ENCODE results near the gene EVI5. TPM values are rescaled to one million over a fixed set of nuclear protein-coding genes. Genes with fewer than 3 reads are reported as not detected.

Gene EVI5
- total RNA-seq, 1 experiment from 2014 or later = 11.4 TPM

DNA sequence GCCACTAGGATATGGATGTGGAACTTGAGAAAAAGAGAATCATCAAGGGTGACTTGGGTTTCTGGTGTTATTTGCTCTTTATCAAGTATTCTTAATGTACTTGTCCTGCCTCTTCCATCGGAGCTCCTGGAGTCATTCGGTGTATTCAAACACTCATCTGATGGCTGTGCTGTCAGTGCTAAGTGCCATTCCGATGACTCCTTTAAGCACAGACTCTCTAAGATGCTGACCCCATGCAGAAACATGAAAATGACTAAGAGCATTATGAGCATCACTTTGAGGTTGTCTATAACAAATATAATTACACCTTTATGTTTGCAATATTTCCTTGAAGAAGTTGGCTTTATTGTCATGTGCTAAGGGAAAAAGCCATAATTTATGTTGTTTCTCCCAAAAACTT is 35.6 kb upstream of the EVI5 start:
- ChIA-PET CTCF (interaction anchor here (1.8 to 3.5 kb wide), 2 partner anchors 11 to 72 kb away, joined by 11 to 99 read pairs; partner anchors contain the start of gene RPL5), POLR2A (no interaction called here)
- no peaks in the 10 kb centered on the region for H3K36me3 Mint-ChIP-seq
- no peaks in the 10 kb centered on the region for H3K9me3 Mint-ChIP-seq
- H3K4me1 Mint-ChIP-seq = peaks cover 2% of the 10 kb centered on the region; the same call in 1 of the 2 replicates
- TF ChIP-seq, protein P1, sequence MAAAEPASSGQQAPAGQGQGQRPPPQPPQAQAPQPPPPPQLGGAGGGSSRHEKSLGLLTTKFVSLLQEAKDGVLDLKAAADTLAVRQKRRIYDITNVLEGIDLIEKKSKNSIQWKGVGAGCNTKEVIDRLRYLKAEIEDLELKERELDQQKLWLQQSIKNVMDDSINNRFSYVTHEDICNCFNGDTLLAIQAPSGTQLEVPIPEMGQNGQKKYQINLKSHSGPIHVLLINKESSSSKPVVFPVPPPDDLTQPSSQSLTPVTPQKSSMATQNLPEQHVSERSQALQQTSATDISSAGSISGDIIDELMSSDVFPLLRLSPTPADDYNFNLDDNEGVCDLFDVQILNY (CRISPR knock-in tag; IDR thresholded peaks at IDR 0.05) = no peak
- no peak for TF ChIP-seq NFATC4 (CRISPR knock-in tag; IDR thresholded peaks at IDR 0.05)
- DNase-seq (ENCODE audit: low spot score) (no peak), ATAC-seq (no peak)
- no peaks in the 10 kb centered on the region for H3K27me3 Mint-ChIP-seq (ENCODE audit: low read depth)
- no peak overlapping the region for H3K4me3 Mint-ChIP-seq
- no peak overlapping the region for H3K27ac Mint-ChIP-seq

DNA sequence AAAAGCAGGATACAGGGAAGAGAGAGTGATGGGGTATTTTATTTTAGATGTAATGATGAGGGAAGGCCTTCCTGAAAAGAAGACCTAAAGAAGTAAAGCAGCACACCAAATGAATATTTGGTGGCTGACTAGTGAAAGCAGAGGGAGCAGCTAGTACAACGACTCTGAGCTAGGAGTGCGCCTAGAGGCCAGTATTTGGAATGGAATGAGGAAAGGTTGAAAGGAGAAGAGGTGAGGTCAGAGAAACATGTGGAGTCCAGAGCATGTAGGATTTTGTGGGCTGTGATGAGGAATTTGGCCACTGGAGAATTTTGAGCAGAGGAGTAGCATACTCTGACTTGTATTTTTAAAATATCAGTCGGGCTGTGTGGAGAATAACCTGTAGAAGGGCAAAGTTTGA is 35.1 kb upstream of the EVI5 start:
- ATAC-seq (peak; percentile 53; the same call in 1 of the 2 replicates), DNase-seq (ENCODE audit: low spot score) (no peak)
- TF ChIP-seq, protein P2, sequence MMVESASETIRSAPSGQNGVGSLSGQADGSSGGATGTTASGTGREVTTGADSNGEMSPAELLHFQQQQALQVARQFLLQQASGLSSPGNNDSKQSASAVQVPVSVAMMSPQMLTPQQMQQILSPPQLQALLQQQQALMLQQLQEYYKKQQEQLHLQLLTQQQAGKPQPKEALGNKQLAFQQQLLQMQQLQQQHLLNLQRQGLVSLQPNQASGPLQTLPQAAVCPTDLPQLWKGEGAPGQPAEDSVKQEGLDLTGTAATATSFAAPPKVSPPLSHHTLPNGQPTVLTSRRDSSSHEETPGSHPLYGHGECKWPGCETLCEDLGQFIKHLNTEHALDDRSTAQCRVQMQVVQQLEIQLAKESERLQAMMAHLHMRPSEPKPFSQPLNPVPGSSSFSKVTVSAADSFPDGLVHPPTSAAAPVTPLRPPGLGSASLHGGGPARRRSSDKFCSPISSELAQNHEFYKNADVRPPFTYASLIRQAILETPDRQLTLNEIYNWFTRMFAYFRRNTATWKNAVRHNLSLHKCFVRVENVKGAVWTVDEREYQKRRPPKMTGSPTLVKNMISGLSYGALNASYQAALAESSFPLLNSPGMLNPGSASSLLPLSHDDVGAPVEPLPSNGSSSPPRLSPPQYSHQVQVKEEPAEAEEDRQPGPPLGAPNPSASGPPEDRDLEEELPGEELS (CRISPR knock-in tag; IDR thresholded peaks at IDR 0.05) = no peak
- TF ChIP-seq TCF7 (CRISPR knock-in tag; IDR thresholded peaks at IDR 0.05; ENCODE audit: low read depth) = no peak
- TF ChIP-seq OVOL2 (CRISPR knock-in tag; IDR thresholded peaks at IDR 0.05; ENCODE audit: borderline replicate concordance) = no peak
- no peak for TF ChIP-seq FOXP1 (CRISPR knock-in tag; IDR thresholded peaks at IDR 0.05; ENCODE audit: borderline replicate concordance)
- TF ChIP-seq NFE2L1 (CRISPR knock-in tag; IDR thresholded peaks at IDR 0.05) = no peak
- TF ChIP-seq JUN (CRISPR knock-in tag; IDR thresholded peaks at IDR 0.05) = no peak
- TF ChIP-seq ESRRA (CRISPR knock-in tag; IDR thresholded peaks at IDR 0.05; ENCODE audit: borderline replicate concordance) = no peak
- no peak for TF ChIP-seq ZNF219 (CRISPR knock-in tag; IDR thresholded peaks at IDR 0.05; ENCODE audit: borderline replicate concordance)
- TF ChIP-seq IRF2 (CRISPR knock-in tag; IDR thresholded peaks at IDR 0.05; ENCODE audit: borderline replicate concordance, low read depth) = no peak
- no peak for TF ChIP-seq ZNF396 (CRISPR knock-in tag; IDR thresholded peaks at IDR 0.05; ENCODE audit: borderline replicate concordance)
- TF ChIP-seq, protein P3, sequence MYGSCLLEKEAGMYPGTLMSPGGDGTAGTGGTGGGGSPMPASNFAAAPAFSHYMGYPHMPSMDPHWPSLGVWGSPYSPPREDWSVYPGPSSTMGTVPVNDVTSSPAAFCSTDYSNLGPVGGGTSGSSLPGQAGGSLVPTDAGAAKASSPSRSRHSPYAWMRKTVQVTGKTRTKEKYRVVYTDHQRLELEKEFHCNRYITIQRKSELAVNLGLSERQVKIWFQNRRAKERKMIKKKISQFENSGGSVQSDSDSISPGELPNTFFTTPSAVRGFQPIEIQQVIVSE (CRISPR knock-in tag; IDR thresholded peaks at IDR 0.05; ENCODE audit: borderline replicate concordance) = no peak
- TF ChIP-seq, protein P1 (CRISPR knock-in tag; IDR thresholded peaks at IDR 0.05) = no peak
- no peak for TF ChIP-seq GABPB1 (CRISPR knock-in tag; IDR thresholded peaks at IDR 0.05)
- TF ChIP-seq, protein P4, sequence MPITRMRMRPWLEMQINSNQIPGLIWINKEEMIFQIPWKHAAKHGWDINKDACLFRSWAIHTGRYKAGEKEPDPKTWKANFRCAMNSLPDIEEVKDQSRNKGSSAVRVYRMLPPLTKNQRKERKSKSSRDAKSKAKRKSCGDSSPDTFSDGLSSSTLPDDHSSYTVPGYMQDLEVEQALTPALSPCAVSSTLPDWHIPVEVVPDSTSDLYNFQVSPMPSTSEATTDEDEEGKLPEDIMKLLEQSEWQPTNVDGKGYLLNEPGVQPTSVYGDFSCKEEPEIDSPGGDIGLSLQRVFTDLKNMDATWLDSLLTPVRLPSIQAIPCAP (CRISPR knock-in tag; IDR thresholded peaks at IDR 0.05) = no peak
- TF ChIP-seq, protein P5, sequence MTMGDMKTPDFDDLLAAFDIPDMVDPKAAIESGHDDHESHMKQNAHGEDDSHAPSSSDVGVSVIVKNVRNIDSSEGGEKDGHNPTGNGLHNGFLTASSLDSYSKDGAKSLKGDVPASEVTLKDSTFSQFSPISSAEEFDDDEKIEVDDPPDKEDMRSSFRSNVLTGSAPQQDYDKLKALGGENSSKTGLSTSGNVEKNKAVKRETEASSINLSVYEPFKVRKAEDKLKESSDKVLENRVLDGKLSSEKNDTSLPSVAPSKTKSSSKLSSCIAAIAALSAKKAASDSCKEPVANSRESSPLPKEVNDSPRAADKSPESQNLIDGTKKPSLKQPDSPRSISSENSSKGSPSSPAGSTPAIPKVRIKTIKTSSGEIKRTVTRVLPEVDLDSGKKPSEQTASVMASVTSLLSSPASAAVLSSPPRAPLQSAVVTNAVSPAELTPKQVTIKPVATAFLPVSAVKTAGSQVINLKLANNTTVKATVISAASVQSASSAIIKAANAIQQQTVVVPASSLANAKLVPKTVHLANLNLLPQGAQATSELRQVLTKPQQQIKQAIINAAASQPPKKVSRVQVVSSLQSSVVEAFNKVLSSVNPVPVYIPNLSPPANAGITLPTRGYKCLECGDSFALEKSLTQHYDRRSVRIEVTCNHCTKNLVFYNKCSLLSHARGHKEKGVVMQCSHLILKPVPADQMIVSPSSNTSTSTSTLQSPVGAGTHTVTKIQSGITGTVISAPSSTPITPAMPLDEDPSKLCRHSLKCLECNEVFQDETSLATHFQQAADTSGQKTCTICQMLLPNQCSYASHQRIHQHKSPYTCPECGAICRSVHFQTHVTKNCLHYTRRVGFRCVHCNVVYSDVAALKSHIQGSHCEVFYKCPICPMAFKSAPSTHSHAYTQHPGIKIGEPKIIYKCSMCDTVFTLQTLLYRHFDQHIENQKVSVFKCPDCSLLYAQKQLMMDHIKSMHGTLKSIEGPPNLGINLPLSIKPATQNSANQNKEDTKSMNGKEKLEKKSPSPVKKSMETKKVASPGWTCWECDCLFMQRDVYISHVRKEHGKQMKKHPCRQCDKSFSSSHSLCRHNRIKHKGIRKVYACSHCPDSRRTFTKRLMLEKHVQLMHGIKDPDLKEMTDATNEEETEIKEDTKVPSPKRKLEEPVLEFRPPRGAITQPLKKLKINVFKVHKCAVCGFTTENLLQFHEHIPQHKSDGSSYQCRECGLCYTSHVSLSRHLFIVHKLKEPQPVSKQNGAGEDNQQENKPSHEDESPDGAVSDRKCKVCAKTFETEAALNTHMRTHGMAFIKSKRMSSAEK (CRISPR knock-in tag; IDR thresholded peaks at IDR 0.05; ENCODE audit: borderline replicate concordance) = no peak
- no peak for TF ChIP-seq SOX15 (CRISPR knock-in tag; IDR thresholded peaks at IDR 0.05)
- no peak for TF ChIP-seq KAT7 (CRISPR knock-in tag; IDR thresholded peaks at IDR 0.05; ENCODE audit: borderline replicate concordance)
- TF ChIP-seq NR2C2 (CRISPR knock-in tag; IDR thresholded peaks at IDR 0.05) = no peak
- TF ChIP-seq, protein P6, sequence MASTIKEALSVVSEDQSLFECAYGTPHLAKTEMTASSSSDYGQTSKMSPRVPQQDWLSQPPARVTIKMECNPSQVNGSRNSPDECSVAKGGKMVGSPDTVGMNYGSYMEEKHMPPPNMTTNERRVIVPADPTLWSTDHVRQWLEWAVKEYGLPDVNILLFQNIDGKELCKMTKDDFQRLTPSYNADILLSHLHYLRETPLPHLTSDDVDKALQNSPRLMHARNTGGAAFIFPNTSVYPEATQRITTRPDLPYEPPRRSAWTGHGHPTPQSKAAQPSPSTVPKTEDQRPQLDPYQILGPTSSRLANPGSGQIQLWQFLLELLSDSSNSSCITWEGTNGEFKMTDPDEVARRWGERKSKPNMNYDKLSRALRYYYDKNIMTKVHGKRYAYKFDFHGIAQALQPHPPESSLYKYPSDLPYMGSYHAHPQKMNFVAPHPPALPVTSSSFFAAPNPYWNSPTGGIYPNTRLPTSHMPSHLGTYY (CRISPR knock-in tag; IDR thresholded peaks at IDR 0.05) = no peak
- ChIA-PET POLR2A (no interaction called here), CTCF (interaction anchor here (1.8 to 3.5 kb wide), 3 partner anchors 12 to 72 kb away, joined by 5 to 99 read pairs (median 11); partner anchors contain the start of gene RPL5)
- Mint-ChIP-seq H3K4me1 (peaks cover 2% of the 10 kb centered on the region; the same call in 1 of the 2 replicates), H3K9me3 (no peaks in the 10 kb centered on the region), H3K4me3 (no peak overlapping the region), H3K36me3 (no peaks in the 10 kb centered on the region), H3K27ac (no peak overlapping the region), H3K27me3 (ENCODE audit: low read depth) (no peaks in the 10 kb centered on the region)
